RWPE2 (cell line): ENCODE data around the gene SLC22A13.

Experiments used
- ATAC-seq: fragments of 200-7000 bp; cut with Tn5 transposase; 3 replicates; pipeline ENCODE4 v1.9.1; 2021; ENCODE audit warnings: low read depth
- DNase-seq: peaks from one replicate; pipeline ENCODE4 v3.0.0-alpha.2; 2020; ENCODE audit warnings: low spot score
- H3K27ac ChIP-seq: fragments of 450-650 bp; 2 replicates; pipeline ENCODE4 v1.5.1; 2017; ENCODE audit warnings: mild to moderate bottlenecking; ENCODE audit not compliant: poor library complexity, severe bottlenecking
- H3K27me3 ChIP-seq: fragments of 250-450 bp; sonication (Bioruptor Pico); 2 replicates; pipeline ENCODE4 v1.5.1; 2021; ENCODE audit warnings: mild to moderate bottlenecking, moderate library complexity; ENCODE audit not compliant: insufficient read depth, poor library complexity, severe bottlenecking
- H3K36me3 ChIP-seq: fragments of 250-450 bp; sonication (Bioruptor Pico); 2 replicates; pipeline ENCODE4 v1.5.1; 2020; ENCODE audit warnings: low read depth, mild to moderate bottlenecking, moderate library complexity
- H3K4me1 ChIP-seq: fragments of 250-450 bp; sonication (Bioruptor Pico); 2 replicates; pipeline ENCODE4 v1.5.1; 2021; ENCODE audit warnings: mild to moderate bottlenecking, moderate library complexity; ENCODE audit not compliant: insufficient read depth, poor library complexity, severe bottlenecking
- H3K4me3 ChIP-seq: fragments of 250-450 bp; sonication (Bioruptor Pico); 2 replicates; pipeline ENCODE4 v1.5.1; 2021; ENCODE audit warnings: mild to moderate bottlenecking, moderate library complexity; ENCODE audit not compliant: severe bottlenecking
- H3K9me3 ChIP-seq: fragments of 250-450 bp; sonication (Bioruptor Pico); 2 replicates; pipeline ENCODE4 v1.5.1; 2021; ENCODE audit warnings: mild to moderate bottlenecking, moderate library complexity; ENCODE audit not compliant: severe bottlenecking
- TF ChIP-seq, protein P1 (sequence below): fragments of 450-650 bp; IDR thresholded peaks from one replicate; pipeline ENCODE4 v1.5.1; 2017; ENCODE audit warnings: mild to moderate bottlenecking, moderate library complexity; ENCODE audit not compliant: poor library complexity, severe bottlenecking

Gene SLC22A13, protein sequence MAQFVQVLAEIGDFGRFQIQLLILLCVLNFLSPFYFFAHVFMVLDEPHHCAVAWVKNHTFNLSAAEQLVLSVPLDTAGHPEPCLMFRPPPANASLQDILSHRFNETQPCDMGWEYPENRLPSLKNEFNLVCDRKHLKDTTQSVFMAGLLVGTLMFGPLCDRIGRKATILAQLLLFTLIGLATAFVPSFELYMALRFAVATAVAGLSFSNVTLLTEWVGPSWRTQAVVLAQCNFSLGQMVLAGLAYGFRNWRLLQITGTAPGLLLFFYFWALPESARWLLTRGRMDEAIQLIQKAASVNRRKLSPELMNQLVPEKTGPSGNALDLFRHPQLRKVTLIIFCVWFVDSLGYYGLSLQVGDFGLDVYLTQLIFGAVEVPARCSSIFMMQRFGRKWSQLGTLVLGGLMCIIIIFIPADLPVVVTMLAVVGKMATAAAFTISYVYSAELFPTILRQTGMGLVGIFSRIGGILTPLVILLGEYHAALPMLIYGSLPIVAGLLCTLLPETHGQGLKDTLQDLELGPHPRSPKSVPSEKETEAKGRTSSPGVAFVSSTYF

DNA sequence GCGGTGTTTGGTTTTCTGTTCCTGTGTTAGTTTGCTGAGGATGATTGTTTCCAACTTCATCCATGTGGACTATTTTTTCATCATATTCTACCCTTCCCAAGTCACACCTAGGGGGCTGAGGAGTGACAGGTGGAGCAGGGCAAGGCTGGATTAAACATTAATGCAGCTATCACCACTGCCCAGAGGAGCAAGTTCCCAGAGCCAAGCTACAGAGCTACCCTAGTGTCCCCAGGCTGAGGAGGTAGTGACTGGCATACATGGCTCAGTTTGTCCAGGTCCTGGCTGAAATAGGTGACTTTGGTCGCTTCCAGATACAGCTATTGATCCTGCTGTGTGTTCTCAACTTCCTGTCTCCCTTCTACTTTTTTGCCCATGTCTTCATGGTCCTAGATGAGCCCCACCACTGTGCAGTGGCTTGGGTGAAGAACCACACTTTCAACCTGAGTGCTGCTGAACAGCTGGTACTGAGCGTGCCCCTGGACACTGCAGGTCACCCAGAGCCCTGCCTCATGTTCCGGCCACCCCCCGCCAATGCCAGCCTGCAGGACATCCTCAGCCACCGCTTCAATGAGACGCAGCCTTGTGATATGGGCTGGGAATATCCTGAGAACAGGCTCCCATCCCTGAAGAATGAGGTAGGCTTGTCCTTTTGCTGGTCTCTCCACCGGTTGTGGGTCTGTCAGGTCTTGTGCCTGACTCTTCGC, at the start of gene SLC22A13:
SLC22A13 (plus strand) TSS at position 209 of the 704 bp plus-strand sequence; CDS start at position 258, 49 bp downstream.
- Histone ChIP-seq H3K27ac (no peak within 1 kb of the TSS), H3K4me1 (no peaks in the 10 kb centered on the region), H3K4me3 (no peak within 1 kb of the TSS), H3K9me3 (no peaks in the 10 kb centered on the region), H3K36me3 (peaks cover under 1% of the 10 kb centered on the region; the same call in 1 of the 2 replicates), H3K27me3 (no peaks in the 10 kb centered on the region)
- ATAC-seq (no peak), DNase-seq (no peak)
- TF ChIP-seq, protein P1, sequence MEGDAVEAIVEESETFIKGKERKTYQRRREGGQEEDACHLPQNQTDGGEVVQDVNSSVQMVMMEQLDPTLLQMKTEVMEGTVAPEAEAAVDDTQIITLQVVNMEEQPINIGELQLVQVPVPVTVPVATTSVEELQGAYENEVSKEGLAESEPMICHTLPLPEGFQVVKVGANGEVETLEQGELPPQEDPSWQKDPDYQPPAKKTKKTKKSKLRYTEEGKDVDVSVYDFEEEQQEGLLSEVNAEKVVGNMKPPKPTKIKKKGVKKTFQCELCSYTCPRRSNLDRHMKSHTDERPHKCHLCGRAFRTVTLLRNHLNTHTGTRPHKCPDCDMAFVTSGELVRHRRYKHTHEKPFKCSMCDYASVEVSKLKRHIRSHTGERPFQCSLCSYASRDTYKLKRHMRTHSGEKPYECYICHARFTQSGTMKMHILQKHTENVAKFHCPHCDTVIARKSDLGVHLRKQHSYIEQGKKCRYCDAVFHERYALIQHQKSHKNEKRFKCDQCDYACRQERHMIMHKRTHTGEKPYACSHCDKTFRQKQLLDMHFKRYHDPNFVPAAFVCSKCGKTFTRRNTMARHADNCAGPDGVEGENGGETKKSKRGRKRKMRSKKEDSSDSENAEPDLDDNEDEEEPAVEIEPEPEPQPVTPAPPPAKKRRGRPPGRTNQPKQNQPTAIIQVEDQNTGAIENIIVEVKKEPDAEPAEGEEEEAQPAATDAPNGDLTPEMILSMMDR = no peak

DNA sequence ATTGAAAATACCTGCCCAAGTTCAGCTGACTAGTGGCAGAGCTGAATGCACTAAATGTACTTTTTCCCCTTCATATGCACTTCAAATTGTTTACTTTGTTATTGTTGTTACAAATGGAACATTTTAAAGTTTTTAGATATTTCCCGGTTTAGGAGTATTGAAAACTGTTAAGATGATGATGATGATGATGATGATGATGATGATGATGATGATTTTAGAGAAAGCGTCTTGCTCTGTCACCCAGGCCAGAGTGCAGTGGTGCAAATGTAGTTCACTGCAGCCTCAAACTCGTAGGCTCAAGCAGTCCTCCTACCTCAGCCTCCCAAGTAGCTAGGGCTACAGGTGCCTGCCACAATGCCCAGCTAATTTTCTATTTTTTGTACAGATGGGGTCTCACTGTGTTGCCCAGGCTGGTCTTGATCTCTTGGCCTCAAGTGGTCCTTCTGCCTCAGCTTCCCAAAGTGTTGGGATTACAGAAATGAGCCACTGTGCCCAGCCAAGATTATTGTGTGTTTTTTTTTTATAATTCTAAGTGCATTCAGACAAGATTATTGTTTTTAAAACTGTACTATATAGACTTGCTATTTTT, 45.9 kb upstream of the SLC22A13 start:
- Histone ChIP-seq H3K4me1 (no peaks in the 10 kb centered on the region), H3K4me3 (no peak overlapping the region), H3K27ac (no peak overlapping the region), H3K27me3 (no peaks in the 10 kb centered on the region), H3K36me3 (peaks cover 68% of the 10 kb centered on the region), H3K9me3 (no peaks in the 10 kb centered on the region)
- ATAC-seq = no peak
- DNase-seq = no peak
- TF ChIP-seq, protein P1 = no peak

DNA sequence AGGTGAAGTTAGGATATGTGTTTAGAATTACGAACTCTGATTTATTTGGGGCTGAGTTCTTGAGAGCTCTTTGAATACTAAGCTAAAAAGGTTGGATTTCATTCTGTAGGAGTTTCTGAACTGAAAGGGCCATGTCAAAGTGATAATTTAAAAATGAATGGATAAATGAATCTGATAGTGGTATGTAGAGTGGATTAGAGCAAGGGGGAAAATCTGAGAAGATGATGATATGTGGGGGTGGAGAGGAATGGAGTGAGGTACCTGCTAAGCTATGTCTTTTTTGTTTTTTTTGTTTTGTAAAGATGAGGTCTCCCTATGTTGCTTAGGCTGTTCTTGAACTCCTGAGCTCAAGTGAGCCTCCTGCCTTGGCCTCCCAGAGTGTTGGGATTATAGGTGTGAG, 44.6 kb upstream of the SLC22A13 start:
- Histone ChIP-seq H3K36me3 (peaks cover 74% of the 10 kb centered on the region), H3K4me3 (no peak overlapping the region), H3K27me3 (no peaks in the 10 kb centered on the region), H3K27ac (no peak overlapping the region), H3K4me1 (peaks cover 8% of the 10 kb centered on the region), H3K9me3 (no peaks in the 10 kb centered on the region)
- TF ChIP-seq, protein P1 = no peak
- no peak for DNase-seq
- ATAC-seq = no peak

DNA sequence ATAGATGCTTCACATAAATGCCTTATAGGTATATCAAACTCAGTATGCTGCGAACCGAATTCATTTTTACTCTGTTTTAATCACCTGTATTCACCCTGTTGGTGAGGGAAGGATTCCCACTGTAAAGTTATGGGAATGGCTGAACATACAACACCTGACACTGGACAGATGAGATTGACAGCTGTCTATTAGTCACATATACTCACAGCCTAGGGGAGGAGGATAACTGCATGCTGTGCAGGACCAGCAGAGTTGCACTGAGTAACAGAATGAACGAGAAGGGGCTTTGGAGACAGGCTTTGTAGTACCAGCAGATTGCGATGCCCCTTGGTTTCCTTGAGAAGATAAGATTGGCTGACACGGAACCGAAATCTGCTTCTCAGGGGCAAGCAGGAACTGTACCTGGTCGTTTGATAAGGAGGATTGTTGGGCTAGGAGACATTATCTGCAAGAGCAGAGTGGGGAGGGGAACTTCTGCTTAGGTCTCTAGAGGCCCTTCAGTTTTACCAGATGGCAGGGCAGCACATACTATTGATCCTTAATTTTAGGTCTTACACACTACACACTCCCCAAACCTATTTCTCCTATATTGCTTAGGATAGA, 43.5 kb upstream of the SLC22A13 start:
- Histone ChIP-seq H3K36me3 (peaks cover 74% of the 10 kb centered on the region), H3K27ac (no peak overlapping the region), H3K4me1 (peaks cover 14% of the 10 kb centered on the region), H3K9me3 (no peaks in the 10 kb centered on the region), H3K27me3 (no peaks in the 10 kb centered on the region), H3K4me3 (no peak overlapping the region)
- TF ChIP-seq, protein P1 = no peak
- ATAC-seq (no peak), DNase-seq (no peak)
